GM21390 (cell line): Measurements from ENCODE around the gene CHRNA4.
"Not testable (repeated sequence)": the region's sequence is repeated elsewhere in the genome, so short reads cannot be mapped to it uniquely, and the experiment has no call there.

Source experiments
- ATAC-seq: cut with Tn5 transposase; IDR thresholded peaks from one replicate; pipeline ENCODE4 v1.9.1; 2021; ENCODE audit not compliant: unreplicated experiment

The CHRNA4 gene

DNA sequence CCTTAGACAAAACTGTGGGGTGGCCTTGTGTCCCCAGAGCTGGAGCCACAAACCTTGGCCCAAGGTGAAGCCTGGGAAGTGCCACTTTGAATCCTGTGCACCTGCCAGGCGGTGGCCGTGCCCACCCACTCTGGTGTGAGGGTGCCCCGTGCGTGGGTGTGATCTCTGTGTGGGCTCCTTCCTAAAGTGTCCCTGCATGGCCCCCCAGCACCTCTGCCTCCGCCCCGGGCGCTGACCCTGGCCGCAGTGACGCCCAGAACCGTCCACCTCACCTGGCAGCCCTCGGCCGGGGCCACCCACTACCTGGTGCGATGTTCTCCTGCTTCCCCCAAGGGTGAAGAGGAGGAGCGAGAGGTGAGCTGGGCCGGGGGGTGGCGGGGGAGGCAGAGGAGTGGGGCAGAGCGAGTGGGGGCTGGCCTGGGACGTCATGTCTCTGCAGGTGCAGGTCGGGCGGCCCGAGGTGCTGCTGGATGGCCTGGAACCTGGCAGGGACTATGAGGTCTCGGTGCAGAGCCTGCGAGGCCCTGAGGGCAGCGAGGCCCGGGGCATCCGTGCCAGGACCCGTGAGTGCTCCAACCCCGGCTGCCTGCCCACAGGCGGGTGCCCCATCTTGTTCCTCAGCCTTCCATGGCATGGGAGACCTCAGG lies 49.8 kb downstream of the CHRNA4 start:
- ATAC-seq, result no peak

GRCh38 chr20:63310265-63310991 lies 50.7 kb downstream of the CHRNA4 start:
- no peak for ATAC-seq

DNA sequence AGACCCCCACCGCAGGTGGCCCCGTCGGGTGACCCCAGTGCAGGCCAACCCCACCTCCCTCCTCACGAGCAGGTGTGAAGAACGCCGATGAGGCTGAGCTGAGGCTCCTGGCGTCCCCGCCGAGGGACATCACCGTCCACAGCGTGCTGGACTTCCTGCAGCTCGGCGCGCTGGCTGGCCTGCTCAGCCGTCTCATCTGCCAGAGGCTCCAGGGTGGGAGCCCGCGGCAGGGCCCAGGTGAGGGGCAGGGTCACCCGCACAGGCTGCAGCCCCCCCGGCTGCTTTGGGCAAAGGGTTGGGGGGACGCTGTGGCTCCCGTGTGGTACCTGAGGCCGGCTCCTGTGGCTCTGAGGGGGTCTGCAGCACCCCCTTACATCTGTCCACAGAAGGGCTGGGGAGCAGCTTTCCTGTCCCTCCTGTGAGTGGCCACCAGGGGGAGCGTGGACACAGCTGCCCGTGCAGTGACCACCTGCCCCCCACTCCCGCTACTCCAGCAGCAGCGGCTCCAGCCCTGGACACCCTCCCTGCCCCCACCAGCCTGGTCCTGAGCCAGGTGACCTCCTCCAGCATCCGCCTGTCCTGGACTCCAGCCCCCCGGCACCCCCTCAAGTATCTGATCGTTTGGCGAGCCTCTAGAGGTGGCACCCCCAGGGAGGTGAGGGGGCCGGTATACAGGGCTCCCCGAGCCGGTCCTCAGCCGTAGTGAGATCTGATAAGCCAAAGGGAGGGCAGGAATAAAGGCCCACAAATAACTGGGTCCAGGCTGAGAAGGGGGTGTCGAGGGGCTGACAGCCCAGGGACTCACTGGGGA lies 51.7 kb downstream of the CHRNA4 start:
- ATAC-seq, result no peak

DNA sequence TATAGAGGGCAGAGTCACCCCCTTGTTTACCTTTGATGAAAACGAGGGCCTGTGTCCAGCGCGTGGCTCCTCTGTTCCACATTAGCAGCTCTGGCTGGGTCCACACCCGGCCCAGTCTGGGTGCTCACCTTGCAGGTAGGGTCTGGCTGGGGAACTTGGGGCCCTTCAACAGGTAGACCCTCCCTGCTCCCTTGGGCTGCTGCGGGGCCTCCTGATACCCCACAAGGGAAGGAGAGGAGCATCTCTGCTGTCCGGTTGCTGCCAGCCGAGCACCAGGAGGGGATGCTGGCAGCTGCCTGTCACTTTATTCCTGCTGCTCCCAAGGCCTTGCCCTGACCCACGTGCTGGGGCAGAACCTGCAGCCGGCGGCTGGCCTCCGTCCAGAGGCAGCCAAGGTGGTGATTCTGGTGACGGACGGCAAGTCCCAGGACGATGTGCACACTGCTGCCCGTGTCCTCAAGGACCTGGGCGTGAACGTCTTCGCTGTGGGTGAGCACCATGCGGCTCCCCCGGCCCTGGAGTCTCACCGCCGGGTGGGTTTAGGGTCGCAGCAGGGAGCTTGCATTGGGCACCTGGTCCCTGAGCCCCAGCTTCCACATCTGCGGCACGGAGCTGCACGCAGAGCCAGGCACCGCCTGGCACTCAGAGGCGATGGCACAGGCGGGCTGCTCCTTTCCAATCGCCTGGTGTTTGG lies 52.8 kb downstream of the CHRNA4 start:
- ATAC-seq, result no peak

- no peak for ATAC-seq
Measured at GRCh38 chr20:63307538-63308217, 53.5 kb downstream of the CHRNA4 start.

DNA sequence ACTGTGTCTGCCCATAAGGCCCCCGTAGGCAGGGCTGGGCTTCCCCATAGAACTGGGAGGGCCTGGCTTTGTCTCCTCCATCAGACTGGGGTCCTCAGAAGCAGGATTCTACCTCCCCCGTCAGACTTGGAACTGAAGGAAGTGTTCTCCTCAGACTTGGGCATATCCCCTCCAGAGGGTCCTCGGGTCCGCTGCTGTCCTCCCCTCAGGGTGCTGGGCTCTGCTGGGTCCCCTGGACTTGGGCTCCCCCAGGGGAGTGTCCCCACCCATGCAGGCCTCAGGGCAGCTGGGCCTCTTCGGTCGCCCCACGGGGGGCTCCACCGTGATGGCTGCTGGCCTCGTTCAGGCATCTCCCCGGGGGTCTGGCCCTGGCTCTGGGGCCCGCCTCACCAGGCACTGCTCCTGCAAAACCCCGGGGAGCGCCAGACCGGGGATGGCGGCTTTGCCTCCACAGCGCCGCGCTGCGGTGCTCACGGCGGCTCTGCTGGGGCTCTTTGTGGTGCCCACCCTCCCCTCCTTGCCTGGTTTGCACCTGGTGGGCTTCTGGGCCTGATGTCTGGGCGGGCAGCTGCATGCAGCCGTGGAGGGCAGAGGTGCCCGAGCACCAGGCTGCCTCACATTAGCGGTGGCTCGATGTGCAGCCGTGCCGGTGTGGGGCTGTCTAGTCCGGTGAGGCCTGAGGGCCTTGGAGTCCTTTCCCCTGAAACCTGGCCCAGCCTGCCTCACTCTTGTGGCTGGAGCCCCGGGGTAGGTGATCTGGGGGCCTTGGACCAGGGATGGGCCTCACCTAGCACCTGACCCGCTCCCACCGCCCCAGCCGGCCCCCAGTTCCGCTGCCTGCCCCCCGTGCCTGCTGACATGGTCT lies 54.2 kb downstream of the CHRNA4 start:
- ATAC-seq, result no peak

DNA sequence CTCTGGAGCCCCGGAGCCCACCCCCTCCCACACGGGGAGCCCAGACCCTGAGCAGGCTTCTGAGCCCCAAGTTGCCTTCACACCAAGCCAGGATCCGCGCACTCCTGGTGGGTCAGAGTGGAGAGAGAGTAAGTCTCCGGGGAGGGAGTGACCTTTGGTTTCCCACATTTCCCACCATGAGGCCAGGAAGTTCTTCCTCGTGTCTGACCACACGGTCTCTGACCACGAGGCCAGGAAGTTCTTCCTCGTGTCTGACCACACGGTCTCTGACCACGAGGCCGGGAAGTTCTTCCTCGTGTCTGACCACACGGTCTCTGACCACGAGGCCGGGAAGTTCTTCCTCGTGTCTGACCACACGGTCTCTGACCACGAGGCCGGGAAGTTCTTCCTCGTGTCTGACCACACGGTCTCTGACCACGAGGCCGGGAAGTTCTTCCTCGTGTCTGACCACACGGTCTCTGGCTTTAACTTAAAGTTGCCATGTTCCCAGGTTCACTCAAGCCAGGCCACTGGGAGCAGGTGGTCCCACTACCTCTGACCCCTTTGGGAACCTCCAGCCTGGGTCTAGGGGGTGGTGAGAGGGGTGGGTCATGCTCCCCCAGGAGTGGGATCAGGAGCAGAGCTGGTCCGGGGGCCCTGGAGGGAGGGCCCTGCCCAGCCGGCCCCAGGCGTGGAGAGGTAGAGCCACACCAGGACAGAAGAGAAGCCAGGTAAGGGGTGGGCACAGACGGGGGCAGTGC lies 55.0 kb downstream of the CHRNA4 start:
- ATAC-seq, result not testable (repeated sequence)

DNA sequence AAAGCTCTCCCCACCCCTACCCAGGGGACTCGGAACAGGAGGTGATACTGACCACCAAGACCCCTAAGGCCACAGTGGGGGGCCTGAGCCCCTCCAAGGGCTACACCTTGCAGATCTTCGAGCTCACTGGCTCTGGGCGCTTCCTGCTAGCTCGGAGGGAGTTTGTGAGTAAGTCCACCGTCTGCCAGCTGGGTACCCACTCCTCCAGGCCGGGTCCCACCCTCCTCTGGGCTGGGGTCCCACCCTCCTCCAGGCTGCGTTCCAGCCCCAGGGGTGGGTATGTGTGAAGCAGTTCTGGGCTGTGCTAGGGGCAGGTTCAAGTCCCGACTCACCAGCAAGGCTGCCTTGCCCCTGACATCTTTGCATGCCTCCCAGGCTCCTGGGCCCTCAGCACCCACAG lies 55.8 kb downstream of the CHRNA4 start:
- ATAC-seq, result no peak

- no peak for ATAC-seq
Measured at GRCh38 chr20:63303095-63303666, 58.0 kb downstream of the CHRNA4 start.

DNA sequence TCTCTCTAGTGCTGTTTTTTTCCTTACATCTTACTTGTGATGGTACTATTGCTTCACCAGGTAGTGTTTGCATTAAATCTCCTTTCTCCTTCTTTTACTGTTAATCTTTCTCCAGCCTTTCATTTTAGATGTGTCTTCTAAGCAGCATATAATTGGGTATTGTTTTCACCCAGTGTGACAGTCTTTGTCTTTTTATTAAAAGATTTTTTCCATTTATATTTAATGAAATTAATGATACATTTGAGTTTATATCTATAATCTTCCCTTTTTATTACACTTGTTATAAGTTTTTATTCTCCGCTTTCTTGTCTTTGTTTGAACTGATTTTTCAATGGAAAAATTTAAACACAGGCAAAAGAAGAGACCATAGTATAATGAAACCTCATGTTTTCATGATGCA lies 59.5 kb downstream of the CHRNA4 start:
- ATAC-seq, result no peak

DNA sequence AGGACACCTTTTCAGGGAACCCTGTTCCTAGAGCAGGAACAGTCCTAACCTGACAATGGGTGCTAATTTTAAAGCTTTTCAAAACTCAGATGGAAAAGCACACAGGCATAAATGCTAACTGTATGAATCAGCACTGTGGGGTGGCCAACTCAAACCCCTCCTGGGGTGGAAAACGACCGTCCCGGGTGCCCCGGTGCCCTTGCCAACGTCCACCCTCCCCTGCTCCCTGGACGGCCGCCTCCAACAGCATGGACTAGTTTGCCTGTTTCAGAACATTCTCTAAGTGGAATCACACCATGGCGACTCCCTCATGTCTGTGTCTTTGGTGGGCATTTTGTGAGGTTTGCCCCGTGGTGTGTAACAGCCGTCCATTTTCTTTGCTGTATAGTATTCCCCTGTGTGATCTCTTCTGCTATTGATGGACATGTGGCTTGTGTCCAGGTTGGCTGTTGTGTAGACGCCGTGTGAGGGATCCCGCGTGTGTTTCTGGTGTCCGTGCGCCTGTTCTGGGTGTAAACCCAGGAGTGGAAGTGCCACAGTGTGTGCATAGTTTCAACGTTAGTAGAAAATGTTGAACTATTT lies 62.3 kb downstream of the CHRNA4 start:
- no peak for ATAC-seq

- no peak for ATAC-seq
Measured at GRCh38 chr20:63297796-63298572, 63.2 kb downstream of the CHRNA4 start.

DNA sequence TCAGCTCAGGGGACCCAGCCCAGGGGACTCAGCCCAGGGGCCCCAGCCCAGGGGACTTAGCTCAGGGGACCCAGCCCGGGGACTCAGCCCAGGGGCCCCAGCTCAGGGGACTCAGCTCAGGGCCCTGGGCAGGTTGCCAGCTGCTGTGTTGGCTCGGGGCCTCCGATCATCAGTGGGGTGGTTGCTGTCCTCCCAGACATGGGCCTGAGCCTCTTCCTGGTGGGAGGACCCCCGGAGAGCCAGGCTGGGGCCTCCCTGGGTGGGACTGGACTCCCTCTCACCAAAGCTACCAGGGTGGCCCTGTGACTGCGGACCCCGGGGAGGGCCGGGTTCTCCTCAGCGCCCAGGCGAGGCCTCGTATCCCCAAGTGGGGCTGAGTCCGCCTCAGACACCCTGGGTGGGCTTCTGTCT lies 63.8 kb downstream of the CHRNA4 start:
- no peak for ATAC-seq

GRCh38 chr20:63296531-63297299 lies 64.4 kb downstream of the CHRNA4 start:
- no peak for ATAC-seq

- ATAC-seq, result no peak
Measured at GRCh38 chr20:63295846-63296245, 65.3 kb downstream of the CHRNA4 start.

DNA sequence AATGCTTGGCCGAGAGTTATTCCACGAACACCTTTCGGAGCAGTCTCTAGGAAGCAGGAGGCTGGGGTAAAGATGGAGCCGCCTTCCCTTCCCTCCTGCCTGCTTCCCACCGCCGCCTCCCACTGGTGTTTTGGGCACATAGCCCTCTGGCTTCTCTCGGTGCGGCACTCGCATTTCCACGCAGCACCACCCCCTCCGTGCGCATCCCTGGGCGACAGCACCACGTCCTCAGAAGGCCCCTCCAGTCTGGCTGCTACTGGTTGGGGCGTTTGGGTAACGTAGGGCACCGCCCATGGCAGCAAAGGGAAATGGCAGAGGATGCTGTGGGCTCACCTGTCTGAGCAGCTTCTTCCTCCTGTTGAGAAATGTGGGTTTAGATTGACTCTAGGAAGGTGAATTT lies 65.7 kb downstream of the CHRNA4 start:
- no peak for ATAC-seq

- no peak for ATAC-seq
Measured at GRCh38 chr20:63295018-63295417, 66.1 kb downstream of the CHRNA4 start.
